Peyer's patch (tissue), 4 donors: ENCODE data around the gene CCDC198. TPM values are rescaled to one million over a fixed set of nuclear protein-coding genes. Genes with fewer than 3 reads are reported as not detected.

Experiments used
- DNase-seq, 3 donors: peaks; one replicate each; pipeline ENCODE4 v3.0.0-alpha.2; 2017 to 2019
- H3K27ac ChIP-seq, 4 donors: fragments of 200-600 bp; sonication (generic); one replicate each; pipeline ENCODE4 v1.5.1; 2016 to 2019
- H3K27me3 ChIP-seq, 2 donors: fragments of 200-600 bp; sonication (generic); one replicate each; pipeline ENCODE4 v1.5.1; 2019
- H3K36me3 ChIP-seq, 3 donors: fragments of 200-600 bp; sonication (generic); one replicate each; pipeline ENCODE4 v1.5.1; 2016 to 2019
- H3K4me1 ChIP-seq, 4 donors: fragments of 200-600 bp; sonication (generic); one replicate each; pipeline ENCODE4 v1.5.1; 2016 to 2019
- H3K4me3 ChIP-seq, 4 donors: fragments of 200-600 bp; sonication (generic); 1 replicate in 3 of 4; 2 replicates in 1 of 4; pipeline ENCODE4 v1.5.1; 2016 to 2019; ENCODE audit warnings: mild to moderate bottlenecking in 1 of 4
- H3K9me3 ChIP-seq, 4 donors: fragments of 200-600 bp; sonication (generic); one replicate each; pipeline ENCODE4 v1.5.1; 2016 to 2019; ENCODE audit warnings: mild to moderate bottlenecking in 1 of 4
- POLR2A ChIP-seq, 2 donors: fragments of 450-650 bp; IDR thresholded peaks; one replicate each; pipeline ENCODE4 v1.5.1; 2017; ENCODE audit warnings: antibody characterized with exemption in 2 of 2, mild to moderate bottlenecking in 2 of 2, moderate library complexity in 2 of 2
- total RNA-seq, 4 donors: library from RNA; depleted of rRNA; stranded (reverse); fragments of >200 nt; gene quantifications; one replicate each; pipeline ENCODE4 v1.1.0, GENCODE V29; 2016
- TF ChIP-seq, protein P1 (sequence below), 6 experiments: fragments of 450-650 bp in 4 of 6; fragments of 200-600 bp in 2 of 6; sonication (generic) in 1 of 6; IDR thresholded peaks; one replicate each; pipeline ENCODE4 v1.5.1; 2017 to 2019; ENCODE audit warnings: antibody characterized with exemption in 6 of 6, mild to moderate bottlenecking in 3 of 6, moderate library complexity in 1 of 6

CCDC198 gene
- total RNA-seq, 4 donors from 2014 or later, result not detected

DNA sequence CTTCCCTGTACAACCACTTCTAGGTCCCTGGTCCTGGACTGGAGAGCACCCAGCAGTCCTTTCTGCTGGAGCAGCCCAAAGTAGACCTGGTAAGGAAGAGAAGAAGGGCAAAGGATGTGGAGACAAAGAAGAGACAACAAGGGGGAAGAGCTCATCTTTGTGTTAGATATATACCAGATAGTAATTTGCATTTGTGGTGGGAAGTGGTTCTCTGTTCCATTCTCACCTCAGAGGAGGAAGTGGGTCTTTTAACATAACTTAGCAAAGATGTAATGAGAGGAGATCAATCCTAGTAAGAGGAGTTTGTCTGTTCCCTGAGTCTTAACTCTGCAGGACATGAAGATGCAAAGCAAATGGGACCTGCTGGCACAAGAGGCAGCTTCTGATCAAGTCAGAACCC, 8.0 kb downstream of the CCDC198 start:
- H3K36me3 ChIP-seq, result no peaks in the 10 kb centered on the region

DNA sequence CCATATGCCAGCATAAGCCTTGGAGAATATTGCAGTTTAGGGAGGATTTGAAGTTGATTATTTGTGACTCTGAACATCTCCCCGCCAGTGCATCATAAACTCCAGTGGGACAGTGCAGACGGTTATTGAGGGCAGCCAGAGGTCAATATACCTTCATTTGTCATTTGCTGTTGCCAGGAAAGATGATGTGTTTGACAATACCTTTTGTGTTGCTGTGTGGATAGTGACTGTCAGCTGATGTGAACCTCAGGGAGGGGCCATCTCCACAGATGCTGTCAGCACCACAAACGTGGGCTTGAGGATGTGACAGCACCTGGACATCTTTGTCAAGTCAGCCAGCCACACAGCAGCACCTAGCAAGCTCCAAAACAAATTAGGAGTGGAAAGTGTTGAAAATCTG, 11.5 kb downstream of the CCDC198 start:
- no peaks in the 10 kb centered on the region for H3K36me3 ChIP-seq
- no peak for TF ChIP-seq POLR2A (IDR thresholded peaks at IDR 0.05)
- TF ChIP-seq, protein P1, sequence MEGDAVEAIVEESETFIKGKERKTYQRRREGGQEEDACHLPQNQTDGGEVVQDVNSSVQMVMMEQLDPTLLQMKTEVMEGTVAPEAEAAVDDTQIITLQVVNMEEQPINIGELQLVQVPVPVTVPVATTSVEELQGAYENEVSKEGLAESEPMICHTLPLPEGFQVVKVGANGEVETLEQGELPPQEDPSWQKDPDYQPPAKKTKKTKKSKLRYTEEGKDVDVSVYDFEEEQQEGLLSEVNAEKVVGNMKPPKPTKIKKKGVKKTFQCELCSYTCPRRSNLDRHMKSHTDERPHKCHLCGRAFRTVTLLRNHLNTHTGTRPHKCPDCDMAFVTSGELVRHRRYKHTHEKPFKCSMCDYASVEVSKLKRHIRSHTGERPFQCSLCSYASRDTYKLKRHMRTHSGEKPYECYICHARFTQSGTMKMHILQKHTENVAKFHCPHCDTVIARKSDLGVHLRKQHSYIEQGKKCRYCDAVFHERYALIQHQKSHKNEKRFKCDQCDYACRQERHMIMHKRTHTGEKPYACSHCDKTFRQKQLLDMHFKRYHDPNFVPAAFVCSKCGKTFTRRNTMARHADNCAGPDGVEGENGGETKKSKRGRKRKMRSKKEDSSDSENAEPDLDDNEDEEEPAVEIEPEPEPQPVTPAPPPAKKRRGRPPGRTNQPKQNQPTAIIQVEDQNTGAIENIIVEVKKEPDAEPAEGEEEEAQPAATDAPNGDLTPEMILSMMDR (IDR thresholded peaks at IDR 0.05), result no peak

More for the DNA sequence above, 8.0 kb downstream of the CCDC198 start:
- H3K27ac ChIP-seq, result no peak overlapping the region
- no peak for DNase-seq
- no peak overlapping the region for H3K4me3 ChIP-seq
- H3K27me3 ChIP-seq, result no peaks in the 10 kb centered on the region
- no peaks in the 10 kb centered on the region for H3K9me3 ChIP-seq
- H3K4me1 ChIP-seq, result no peaks in the 10 kb centered on the region
- TF ChIP-seq, protein P1 (IDR thresholded peaks at IDR 0.05), result no peak
- TF ChIP-seq POLR2A (IDR thresholded peaks at IDR 0.05), result no peak

DNA sequence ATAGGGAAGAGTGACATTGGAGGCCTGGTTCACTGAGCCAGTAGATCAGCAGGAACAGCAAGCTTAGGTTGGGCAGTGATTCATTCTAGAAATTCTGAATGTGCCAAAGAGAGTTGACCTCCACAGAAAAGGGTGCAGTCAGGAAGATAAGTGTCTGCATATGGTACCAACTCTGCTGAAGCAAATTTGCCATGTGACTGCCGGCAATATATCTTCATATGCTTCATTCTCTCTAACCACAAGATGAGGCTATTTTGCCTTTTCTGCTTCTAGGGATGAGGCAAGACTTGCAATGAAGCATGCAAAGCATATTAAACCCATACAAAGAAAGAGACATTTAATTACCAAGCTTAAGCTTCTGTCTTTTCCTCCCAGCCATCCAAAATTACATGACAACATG, 13.6 kb downstream of the CCDC198 start:
- DNase-seq, result no peak
- H3K4me3 ChIP-seq, result no peak overlapping the region
- no peaks in the 10 kb centered on the region for H3K9me3 ChIP-seq
- TF ChIP-seq, protein P1 (IDR thresholded peaks at IDR 0.05), result no peak
- no peak for TF ChIP-seq POLR2A (IDR thresholded peaks at IDR 0.05)
- H3K27ac ChIP-seq, result no peak overlapping the region
- H3K36me3 ChIP-seq, result no peaks in the 10 kb centered on the region
- H3K4me1 ChIP-seq, result no peaks in the 10 kb centered on the region
- no peaks in the 10 kb centered on the region for H3K27me3 ChIP-seq

More for the DNA sequence above, 11.5 kb downstream of the CCDC198 start:
- no peak overlapping the region for H3K27ac ChIP-seq
- no peaks in the 10 kb centered on the region for H3K9me3 ChIP-seq
- H3K4me3 ChIP-seq, result no peak overlapping the region
- no peaks in the 10 kb centered on the region for H3K4me1 ChIP-seq
- DNase-seq, result no peak
- no peaks in the 10 kb centered on the region for H3K27me3 ChIP-seq

DNA sequence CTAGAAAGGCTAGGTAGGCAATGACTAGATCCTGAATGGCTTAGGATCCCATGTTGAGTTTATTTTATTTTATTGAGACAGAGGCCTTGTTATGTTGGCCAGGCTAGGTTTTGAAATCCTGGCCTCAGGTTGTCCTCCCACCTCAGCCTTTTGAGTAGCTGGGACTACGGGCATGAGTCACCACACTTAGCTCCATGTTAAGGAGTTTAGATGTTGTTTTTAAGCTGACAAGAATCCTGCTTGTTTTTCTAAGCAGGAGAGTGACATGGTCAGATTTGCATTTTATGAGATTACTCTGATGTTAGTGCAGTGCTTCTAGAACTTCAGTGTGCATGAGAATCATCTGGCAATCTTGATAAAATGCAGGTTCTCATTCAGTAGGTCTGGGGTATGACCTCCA, 14.5 kb downstream of the CCDC198 start:
- Histone ChIP-seq H3K4me3 (no peak overlapping the region), H3K27ac (no peak overlapping the region), H3K9me3 (no peaks in the 10 kb centered on the region), H3K4me1 (no peaks in the 10 kb centered on the region), H3K36me3 (no peaks in the 10 kb centered on the region), H3K27me3 (no peaks in the 10 kb centered on the region)
- no peak for DNase-seq
- no peak for TF ChIP-seq POLR2A (IDR thresholded peaks at IDR 0.05)
- TF ChIP-seq, protein P1 (IDR thresholded peaks at IDR 0.05), result no peak

DNA sequence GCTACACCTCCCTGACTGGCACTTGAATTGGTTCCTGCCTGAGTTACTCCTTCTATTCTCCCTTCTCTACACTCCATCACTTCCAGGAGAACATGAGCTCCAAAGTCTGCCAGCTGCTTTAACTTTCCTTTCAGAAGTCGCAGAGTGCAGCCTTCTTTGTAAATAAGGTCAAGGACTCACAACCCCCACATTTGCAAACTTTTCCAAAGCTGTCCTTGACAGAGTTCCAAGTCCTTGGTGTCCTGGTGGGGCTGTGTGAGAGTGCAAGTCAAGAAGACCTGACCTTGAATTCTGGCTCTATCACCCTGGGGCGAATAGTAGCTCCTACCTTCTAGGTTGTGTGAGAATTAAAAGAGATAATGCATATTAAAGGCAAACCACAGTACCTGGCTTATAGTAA, 15.6 kb downstream of the CCDC198 start:
- H3K27me3 ChIP-seq, result no peaks in the 10 kb centered on the region
- no peaks in the 10 kb centered on the region for H3K36me3 ChIP-seq
- no peak overlapping the region for H3K27ac ChIP-seq
- no peaks in the 10 kb centered on the region for H3K9me3 ChIP-seq
- TF ChIP-seq, protein P1 (IDR thresholded peaks at IDR 0.05), result no peak
- no peak for TF ChIP-seq POLR2A (IDR thresholded peaks at IDR 0.05)
- H3K4me1 ChIP-seq, result no peaks in the 10 kb centered on the region
- no peak for DNase-seq
- H3K4me3 ChIP-seq, result no peak overlapping the region

DNA sequence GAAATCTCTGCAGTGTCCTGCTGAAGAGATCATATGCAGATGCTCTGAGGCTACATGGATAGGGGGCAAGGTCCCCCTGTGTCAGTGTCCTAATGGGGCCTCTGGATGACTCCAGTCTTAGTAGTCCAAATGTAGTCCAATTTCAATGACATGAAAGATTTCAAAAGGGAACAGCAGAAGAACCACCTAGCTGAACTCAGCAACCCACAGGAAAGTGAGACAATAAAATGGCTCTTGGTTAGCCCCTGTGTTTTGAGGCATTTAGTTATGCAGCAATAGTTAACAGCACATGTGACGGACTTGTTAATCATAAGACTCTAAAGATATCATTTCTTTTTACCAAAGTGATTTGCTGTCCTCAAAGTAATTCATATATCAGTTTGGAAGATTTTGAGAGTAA, 22.7 kb downstream of the CCDC198 start:
- Histone ChIP-seq H3K9me3 (no peaks in the 10 kb centered on the region), H3K27ac (no peak overlapping the region), H3K4me3 (no peak overlapping the region), H3K4me1 (no peaks in the 10 kb centered on the region), H3K27me3 (no peaks in the 10 kb centered on the region), H3K36me3 (no peaks in the 10 kb centered on the region)
- no peak for TF ChIP-seq POLR2A (IDR thresholded peaks at IDR 0.05)
- TF ChIP-seq, protein P1 (IDR thresholded peaks at IDR 0.05), result no peak
- no peak for DNase-seq
